IMR-90 (cell line): ENCODE measurements around the gene SLC9A9. TPM values are rescaled to one million over a fixed set of nuclear protein-coding genes. Genes with fewer than 3 reads are reported as not detected.

Experiments
- ATAC-seq: fragments of 200-7000 bp; cut with Tn5 transposase; 2 replicates; pipeline ENCODE4 v1.9.1; 2020; ENCODE audit warnings: low read depth, mild to moderate bottlenecking, moderate library complexity
- BruUV-seq: library from RNA; stranded (reverse); fragments of 400-500 nt; replicated peaks from 2 replicates; lab custom pipeline; 2021; lab: Mats Ljungman, UMichigan
- CTCF ChIA-PET: fragments of 300-600 bp; formaldehyde crosslinking; extraction: SDS; loops from one replicate; lab custom pipeline; 2021; ENCODE audit warnings: antibody characterized with exemption; lab: Yijun Ruan, JAX
- POLR2A ChIA-PET: fragments of 300-600 bp; sonication (Branson Sonifier 250); formaldehyde crosslinking; loops from one replicate; lab custom pipeline; 2022; ENCODE audit warnings: antibody characterized with exemption; ENCODE audit not compliant: unreplicated experiment; lab: Charles Lee
- DNase-seq: peaks from one replicate; pipeline ENCODE4 v3.0.0; 2013
- H2AFZ ChIP-seq: replicated peaks from 2 replicates; pipeline ENCODE3; 2013; ENCODE audit warnings: low read length, mild to moderate bottlenecking; ENCODE audit not compliant: poor library complexity
- H2AK5ac ChIP-seq: 2 replicates; pipeline ENCODE4 v1.6.1; 2013; ENCODE audit warnings: low read depth, low read length, inconsistent platforms
- H2AK9ac ChIP-seq: replicated peaks from 2 replicates; pipeline ENCODE3; 2013; ENCODE audit warnings: mild to moderate bottlenecking, low read depth, low read length, moderate library complexity; ENCODE audit not compliant: poor library complexity
- H2BK120ac ChIP-seq: 2 replicates; pipeline ENCODE4 v1.6.1; 2013; ENCODE audit warnings: low read depth, low read length, inconsistent platforms
- H2BK15ac ChIP-seq: 3 replicates; pipeline ENCODE4 v1.6.1; 2013; ENCODE audit warnings: low read depth, low read length, inconsistent platforms
- H2BK20ac ChIP-seq: 2 replicates; pipeline ENCODE4 v1.6.1; 2013; ENCODE audit warnings: low read depth, mild to moderate bottlenecking, inconsistent platforms, low read length, moderate library complexity
- H2BK5ac ChIP-seq: 2 replicates; pipeline ENCODE4 v1.6.1; 2013; ENCODE audit warnings: mild to moderate bottlenecking, low read depth, low read length, inconsistent platforms; ENCODE audit not compliant: poor library complexity, severe bottlenecking
- H3K14ac ChIP-seq: replicated peaks from 2 replicates; pipeline ENCODE4 v1.6.1; 2013; ENCODE audit warnings: low read depth, low read length, inconsistent platforms
- H3K18ac ChIP-seq: 2 replicates; pipeline ENCODE4 v1.6.1; 2013; ENCODE audit warnings: low read depth, low read length, control low read depth
- H3K23ac ChIP-seq: 2 replicates; pipeline ENCODE4 v1.6.1; 2013; ENCODE audit warnings: low read depth, low read length, inconsistent platforms
- H3K27ac ChIP-seq: 2 replicates; pipeline ENCODE4 v1.5.1; 2013; ENCODE audit warnings: mild to moderate bottlenecking, control low read depth, low read length; ENCODE audit not compliant: insufficient read depth
- H3K27me3 ChIP-seq: 2 replicates; pipeline ENCODE4 v1.6.1; 2013; ENCODE audit warnings: low read length; ENCODE audit not compliant: control insufficient read depth, insufficient read depth
- H3K36me3 ChIP-seq: 2 replicates; pipeline ENCODE4 v1.6.1; 2013; ENCODE audit warnings: low read length, mixed read lengths; ENCODE audit not compliant: control insufficient read depth, insufficient read depth
- H3K4ac ChIP-seq: 2 replicates; pipeline ENCODE4 v1.6.1; 2013; ENCODE audit warnings: low read depth, low read length, inconsistent platforms
- H3K4me1 ChIP-seq: 2 replicates; pipeline ENCODE4 v1.6.1; 2013; ENCODE audit warnings: low read length, mixed read lengths; ENCODE audit not compliant: control insufficient read depth, insufficient read depth
- H3K4me2 ChIP-seq: 2 replicates; pipeline ENCODE4 v1.6.1; 2013; ENCODE audit warnings: low read depth, mild to moderate bottlenecking, control low read depth, low read length, moderate library complexity
- H3K4me3 ChIP-seq: 2 replicates; pipeline ENCODE4 v1.5.1; 2013; ENCODE audit warnings: low read depth, mild to moderate bottlenecking, control low read depth, low read length, moderate library complexity; ENCODE audit not compliant: insufficient read depth
- H3K56ac ChIP-seq: 2 replicates; pipeline ENCODE4 v1.6.1; 2013; ENCODE audit warnings: low read length, inconsistent platforms; ENCODE audit not compliant: insufficient read depth; ENCODE audit errors: extremely low read depth
- H3K79me1 ChIP-seq, 2 experiments: 2 replicates each; pipeline ENCODE4 v1.6.1; 2013; ENCODE audit warnings: low read length in 2 of 2, inconsistent platforms in 1 of 2, low read depth in 1 of 2
- H3K9ac ChIP-seq: 2 replicates; pipeline ENCODE4 v1.6.1; 2013; ENCODE audit warnings: low read depth, low read length, control low read depth
- H3K9me1 ChIP-seq: 2 replicates; pipeline ENCODE4 v1.6.1; 2013; ENCODE audit warnings: low read length, inconsistent platforms; ENCODE audit not compliant: insufficient read depth
- H3K9me3 ChIP-seq: 2 replicates; pipeline ENCODE4 v1.6.1; 2013; ENCODE audit warnings: low read length; ENCODE audit not compliant: control insufficient read depth, insufficient read depth
- H4K20me1 ChIP-seq: 2 replicates; pipeline ENCODE4 v1.6.1; 2013; ENCODE audit warnings: low read length, inconsistent platforms; ENCODE audit not compliant: insufficient read depth
- H4K5ac ChIP-seq: 2 replicates; pipeline ENCODE4 v1.6.1; 2013; ENCODE audit warnings: mild to moderate bottlenecking, low read depth, low read length, control low read depth
- H4K8ac ChIP-seq, 2 experiments: 2 replicates each; pipeline ENCODE4 v1.6.1; 2013; ENCODE audit warnings: low read depth in 2 of 2, low read length in 2 of 2, control low read depth in 1 of 2, inconsistent platforms in 1 of 2
- H4K91ac ChIP-seq: 2 replicates; pipeline ENCODE4 v1.6.1; 2013; ENCODE audit warnings: low read depth, low read length, inconsistent platforms; ENCODE audit not compliant: insufficient read depth
- BHLHE40 ChIP-seq: fragments of 150-350 bp; IDR thresholded peaks from 2 replicates; pipeline ENCODE4 v1.6.1; 2016; ENCODE audit warnings: mild to moderate bottlenecking, low read depth, low read length
- CEBPB ChIP-seq: IDR thresholded peaks from 2 replicates; pipeline ENCODE4 v1.6.1; 2012; ENCODE audit warnings: low read depth, low read length, improper control_type of control experiment
- CHD1 ChIP-seq: IDR thresholded peaks from 2 replicates; pipeline ENCODE4 v1.6.1; 2012; ENCODE audit warnings: low read depth, low read length, improper control_type of control experiment
- FOS ChIP-seq: fragments of 150-350 bp; IDR thresholded peaks from 2 replicates; pipeline ENCODE4 v1.6.1; 2016; ENCODE audit warnings: low read depth, low read length
- MAFK ChIP-seq: IDR thresholded peaks from 2 replicates; pipeline ENCODE4 v1.6.1; 2012; ENCODE audit warnings: low read depth, low read length, improper control_type of control experiment
- MAZ ChIP-seq: IDR thresholded peaks from 2 replicates; pipeline ENCODE4 v1.6.1; 2012; ENCODE audit warnings: low read depth, mild to moderate bottlenecking, low read length, improper control_type of control experiment, moderate library complexity, borderline replicate concordance
- MXI1 ChIP-seq: IDR thresholded peaks from 2 replicates; pipeline ENCODE4 v1.6.1; 2012; ENCODE audit warnings: low read depth, mild to moderate bottlenecking, low read length, moderate library complexity, borderline replicate concordance
- NFE2L2 ChIP-seq: fragments of 150-350 bp; IDR thresholded peaks from 2 replicates; pipeline ENCODE4 v1.6.1; 2016; ENCODE audit warnings: low read depth, mild to moderate bottlenecking, low read length
- POLR2A ChIP-seq: IDR thresholded peaks from 2 replicates; pipeline ENCODE4 v1.6.1; 2012; ENCODE audit warnings: mild to moderate bottlenecking, low read depth, low read length
- RAD21 ChIP-seq: IDR thresholded peaks from 2 replicates; pipeline ENCODE4 v1.6.1; 2012; ENCODE audit warnings: low read length, improper control_type of control experiment
- RCOR1 ChIP-seq: IDR thresholded peaks from 2 replicates; pipeline ENCODE4 v1.6.1; 2012; ENCODE audit warnings: mild to moderate bottlenecking, low read length, improper control_type of control experiment; ENCODE audit not compliant: insufficient replicate concordance
- RFX5 ChIP-seq: IDR thresholded peaks from 2 replicates; pipeline ENCODE4 v1.8.0; 2012; ENCODE audit warnings: low read depth, mild to moderate bottlenecking, low read length, moderate library complexity
- SMC3 ChIP-seq: fragments of 150-350 bp; IDR thresholded peaks from 2 replicates; pipeline ENCODE4 v1.6.1; 2016; ENCODE audit warnings: low read depth, mild to moderate bottlenecking, antibody characterized with exemption, low read length, moderate library complexity
- WGBS, 2 experiments: methylation state at CpG; one replicate each; pipeline versions ENCODE4 v1.1.5 to v1.1.7; 2013; ENCODE audit warnings: missing lambda C conversion rate in 2 of 2; ENCODE audit not compliant: insufficient read length in 1 of 2; ENCODE audit errors: extremely low coverage in 2 of 2; 5-methylcytosine and 5-hydroxymethylcytosine counted together
- dilution Hi-C: fragments of 300-500 bp; cut with HindIII; formaldehyde crosslinking; loops from one replicate; pipeline ENCODE4 v1.14.3; 2018; ENCODE audit warnings: low sequenced_read_pairs; ENCODE audit not compliant: unreplicated experiment
- in situ Hi-C: fragments of 300-500 bp; cut with MboI; formaldehyde crosslinking; loops from 3 replicates; pipeline ENCODE4 v1.14.3; 2019; ENCODE audit warnings: low sequenced_read_pairs, inconsistent platforms, mixed read lengths
- intact Hi-C: fragments of 100-400 bp; cut with micrococcal nuclease; formaldehyde crosslinking; loops from 2 replicates; pipeline ENCODE4 v1.10.0; 2022
- polyA plus RNA-seq, 3 experiments: library from polyadenylated mRNA; depleted of rRNA; stranded (reverse); fragments of >200 nt; gene quantifications; 2 replicates each; pipeline ENCODE4 v1.2.3, GENCODE V29; 2012; ENCODE audit warnings: low replicate concordance in 1 of 3
- total RNA-seq: library from RNA; depleted of rRNA; stranded (reverse); fragments of >200 nt; gene quantifications from 2 replicates; pipeline ENCODE4 v1.2.3, GENCODE V29; 2012
- TF ChIP-seq, protein P1 (sequence below): fragments of 150-350 bp; IDR thresholded peaks from 2 replicates; pipeline ENCODE4 v1.6.1; 2017; ENCODE audit warnings: mild to moderate bottlenecking, antibody characterized with exemption, low read length, low read depth
- TF ChIP-seq, protein P2 (sequence below): fragments of 150-350 bp; IDR thresholded peaks from 2 replicates; pipeline ENCODE4 v1.6.1; 2016; ENCODE audit warnings: low read depth, mild to moderate bottlenecking, low read length, moderate library complexity, borderline replicate concordance
- TF ChIP-seq, protein P3 (sequence below): conservative IDR thresholded peaks from 2 replicates; pipeline ENCODE4 v1.5.1; 2012; ENCODE audit warnings: mild to moderate bottlenecking, low read depth, low read length, improper control_type of control experiment

SLC9A9 gene
- total and polyA plus RNA-seq, 2 of the 4 experiments (the other 2 are of a cell fraction) = 1.4 to 2.3 TPM

DNA sequence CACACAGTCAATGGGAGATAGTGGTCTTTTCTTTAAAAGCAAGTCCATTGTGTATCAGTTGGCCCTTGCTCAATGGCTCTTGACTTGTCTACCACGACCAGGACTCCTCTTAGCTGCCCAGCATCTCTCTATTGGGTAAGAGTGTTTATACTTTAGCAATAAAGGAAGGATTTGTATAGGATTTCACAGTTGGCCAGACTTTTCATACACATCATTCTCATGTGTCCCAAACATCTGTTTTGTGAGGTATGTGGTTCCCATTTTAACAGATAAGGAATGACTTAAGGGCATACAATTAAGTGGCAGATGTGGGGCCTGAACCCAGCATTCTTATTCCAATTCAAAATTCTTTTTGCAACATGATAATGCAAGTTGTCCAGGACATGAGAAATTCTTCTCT, 537.2 kb downstream of the SLC9A9 start:
- Histone ChIP-seq H3K4me2 (no peak overlapping the region), H2AK9ac (no peak overlapping the region), H3K36me3 (no peaks in the 10 kb centered on the region), H4K5ac (no peak overlapping the region), H3K27me3 (no peaks in the 10 kb centered on the region; the same call in 1 of the 2 replicates), H3K56ac (no peak overlapping the region; the same call in 1 of the 2 replicates), H3K79me1 (no peaks in the 10 kb centered on the region), H3K4ac (no peak overlapping the region), H2BK15ac (no peak overlapping the region), H2AK5ac (no peak overlapping the region), H3K4me1 (no peaks in the 10 kb centered on the region), H3K27ac (no peak overlapping the region), H2AFZ (no peak overlapping the region), H2BK120ac (no peak overlapping the region), H3K18ac (no peak overlapping the region), H2BK20ac (no peak overlapping the region), H3K9ac (no peak overlapping the region), H4K91ac (no peak overlapping the region), H2BK5ac (no peak overlapping the region), H3K4me3 (no peak overlapping the region), H3K23ac (no peak overlapping the region), H3K9me1 (no peaks in the 10 kb centered on the region), H3K14ac (no peak overlapping the region), H3K9me3 (no peaks in the 10 kb centered on the region), H4K8ac (no peak overlapping the region), H4K20me1 (no peaks in the 10 kb centered on the region)
- ChIA-PET POLR2A (no interaction called here), CTCF (no interaction called here)
- 0% methylated on average over 1 of the region's 1 CpG; no CpG with 5 or more reads in 1 of the 2 experiments for WGBS, 2 experiments
- intact Hi-C loops (no loop called here), dilution Hi-C loops (no loop called here), in situ Hi-C loops (no loop called here)
- TF ChIP-seq, protein P1, sequence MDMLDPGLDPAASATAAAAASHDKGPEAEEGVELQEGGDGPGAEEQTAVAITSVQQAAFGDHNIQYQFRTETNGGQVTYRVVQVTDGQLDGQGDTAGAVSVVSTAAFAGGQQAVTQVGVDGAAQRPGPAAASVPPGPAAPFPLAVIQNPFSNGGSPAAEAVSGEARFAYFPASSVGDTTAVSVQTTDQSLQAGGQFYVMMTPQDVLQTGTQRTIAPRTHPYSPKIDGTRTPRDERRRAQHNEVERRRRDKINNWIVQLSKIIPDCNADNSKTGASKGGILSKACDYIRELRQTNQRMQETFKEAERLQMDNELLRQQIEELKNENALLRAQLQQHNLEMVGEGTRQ = no peak
- no peak for TF ChIP-seq BHLHE40
- TF ChIP-seq CEBPB = no peak
- TF ChIP-seq, protein P2, sequence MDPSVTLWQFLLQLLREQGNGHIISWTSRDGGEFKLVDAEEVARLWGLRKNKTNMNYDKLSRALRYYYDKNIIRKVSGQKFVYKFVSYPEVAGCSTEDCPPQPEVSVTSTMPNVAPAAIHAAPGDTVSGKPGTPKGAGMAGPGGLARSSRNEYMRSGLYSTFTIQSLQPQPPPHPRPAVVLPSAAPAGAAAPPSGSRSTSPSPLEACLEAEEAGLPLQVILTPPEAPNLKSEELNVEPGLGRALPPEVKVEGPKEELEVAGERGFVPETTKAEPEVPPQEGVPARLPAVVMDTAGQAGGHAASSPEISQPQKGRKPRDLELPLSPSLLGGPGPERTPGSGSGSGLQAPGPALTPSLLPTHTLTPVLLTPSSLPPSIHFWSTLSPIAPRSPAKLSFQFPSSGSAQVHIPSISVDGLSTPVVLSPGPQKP = no peak
- TF ChIP-seq, protein P3, sequence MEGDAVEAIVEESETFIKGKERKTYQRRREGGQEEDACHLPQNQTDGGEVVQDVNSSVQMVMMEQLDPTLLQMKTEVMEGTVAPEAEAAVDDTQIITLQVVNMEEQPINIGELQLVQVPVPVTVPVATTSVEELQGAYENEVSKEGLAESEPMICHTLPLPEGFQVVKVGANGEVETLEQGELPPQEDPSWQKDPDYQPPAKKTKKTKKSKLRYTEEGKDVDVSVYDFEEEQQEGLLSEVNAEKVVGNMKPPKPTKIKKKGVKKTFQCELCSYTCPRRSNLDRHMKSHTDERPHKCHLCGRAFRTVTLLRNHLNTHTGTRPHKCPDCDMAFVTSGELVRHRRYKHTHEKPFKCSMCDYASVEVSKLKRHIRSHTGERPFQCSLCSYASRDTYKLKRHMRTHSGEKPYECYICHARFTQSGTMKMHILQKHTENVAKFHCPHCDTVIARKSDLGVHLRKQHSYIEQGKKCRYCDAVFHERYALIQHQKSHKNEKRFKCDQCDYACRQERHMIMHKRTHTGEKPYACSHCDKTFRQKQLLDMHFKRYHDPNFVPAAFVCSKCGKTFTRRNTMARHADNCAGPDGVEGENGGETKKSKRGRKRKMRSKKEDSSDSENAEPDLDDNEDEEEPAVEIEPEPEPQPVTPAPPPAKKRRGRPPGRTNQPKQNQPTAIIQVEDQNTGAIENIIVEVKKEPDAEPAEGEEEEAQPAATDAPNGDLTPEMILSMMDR = no peak
- TF ChIP-seq FOS = no peak
- no peak for TF ChIP-seq POLR2A
- no peak for TF ChIP-seq MAFK
- no peak for TF ChIP-seq MAZ
- TF ChIP-seq RCOR1 = no peak
- TF ChIP-seq MXI1 = no peak
- TF ChIP-seq RFX5 = no peak
- no peak for TF ChIP-seq CHD1
- no peak for TF ChIP-seq NFE2L2
- TF ChIP-seq RAD21 = no peak
- TF ChIP-seq SMC3 = no peak
- no TSS peak for BruUV-seq
- ATAC-seq (no peak), DNase-seq (no peak)
